Smooth muscle cell (in vitro differentiated cells): ENCODE results near the gene FAT2. TPM values are rescaled to one million over a fixed set of nuclear protein-coding genes. Genes with fewer than 3 reads are reported as not detected.
A peak's percentile ranks its signal among the peaks of the same experiment; 100 is the strongest.

Experiments
- DNase-seq: peaks from one replicate; lab custom pipeline; 2025; ENCODE audit not compliant: unreplicated experiment; lab: John Stamatoyannopoulos, UW
- H2AFZ ChIP-seq: fragments of 200-600 bp; sonication (generic); 2 replicates; pipeline ENCODE4 v1.6.0; 2016; ENCODE audit warnings: antibody characterized with exemption, low read depth, mild to moderate bottlenecking
- H3F3A ChIP-seq: fragments of 200-600 bp; sonication (generic); 2 replicates; pipeline ENCODE4 v1.6.0; 2017; ENCODE audit warnings: antibody characterized with exemption, low read depth
- H3K27ac ChIP-seq: fragments of 200-600 bp; sonication (generic); 2 replicates; pipeline ENCODE4 v1.5.1; 2016; ENCODE audit warnings: low read depth, mild to moderate bottlenecking
- H3K27me3 ChIP-seq: fragments of 200-600 bp; sonication (generic); 2 replicates; pipeline ENCODE4 v1.6.1; 2016; ENCODE audit warnings: low read depth, mild to moderate bottlenecking
- H3K36me3 ChIP-seq: fragments of 200-600 bp; sonication (generic); 2 replicates; pipeline ENCODE4 v1.5.1; 2016; ENCODE audit warnings: low read depth
- H3K4me1 ChIP-seq: fragments of 200-600 bp; sonication (generic); 2 replicates; pipeline ENCODE4 v1.5.1; 2016; ENCODE audit warnings: low read depth
- H3K4me2 ChIP-seq: fragments of 200-600 bp; sonication (generic); 2 replicates; pipeline ENCODE4 v1.6.0; 2016; ENCODE audit warnings: mild to moderate bottlenecking
- H3K4me3 ChIP-seq: fragments of 200-600 bp; sonication (generic); 2 replicates; pipeline ENCODE4 v1.5.1; 2016; ENCODE audit warnings: mild to moderate bottlenecking
- H3K79me2 ChIP-seq: fragments of 200-600 bp; sonication (generic); 2 replicates; pipeline ENCODE4 v1.6.0; 2016; ENCODE audit warnings: low read depth, mild to moderate bottlenecking
- H3K9ac ChIP-seq: fragments of 200-600 bp; sonication (generic); 2 replicates; pipeline ENCODE4 v1.6.0; 2016; ENCODE audit warnings: low read depth
- H3K9me3 ChIP-seq: fragments of 200-600 bp; sonication (generic); replicated peaks from 2 replicates; pipeline ENCODE4 v1.5.1; 2016; ENCODE audit warnings: low read depth
- H4K20me1 ChIP-seq: fragments of 200-600 bp; sonication (generic); 2 replicates; pipeline ENCODE4 v1.6.0; 2016; ENCODE audit warnings: low read depth
- WGBS: methylation state at CpG from one replicate; pipeline ENCODE4 v1.1.7; 2016; ENCODE audit warnings: low lambda C conversion rate; 5-methylcytosine and 5-hydroxymethylcytosine counted together
- polyA plus RNA-seq: library from polyadenylated mRNA; unstranded; fragments of >200 nt; fragmentation: Nextera tagmentation; extraction: Ambion mirVana; gene quantifications from 2 replicates; pipeline ENCODE4 v1.2.1, GENCODE V29; 2016
- total RNA-seq: library from RNA; depleted of rRNA; stranded (reverse); fragments of >200 nt; gene quantifications from 2 replicates; pipeline ENCODE4 v1.2.3, GENCODE V29; 2014
- TF ChIP-seq, protein P1 (sequence below): fragments of 200-600 bp; sonication (generic); IDR thresholded peaks from 2 replicates; pipeline ENCODE4 v1.5.1; 2017; ENCODE audit warnings: borderline replicate concordance, mild to moderate bottlenecking, antibody characterized with exemption; ENCODE audit not compliant: insufficient read depth, poor library complexity, severe bottlenecking

FAT2 gene
- total and polyA plus RNA-seq, 2 experiments from 2014 or later: 0.65 to 10.1 TPM

- Histone ChIP-seq H3K4me2 (no peak overlapping the region), H2AFZ (no peak overlapping the region), H3K4me1 (peaks cover 20% of the 10 kb centered on the region), H3K4me3 (no peak overlapping the region), H4K20me1 (no peaks in the 10 kb centered on the region), H3K9ac (no peak overlapping the region), H3K27ac (peak overlapping the region; percentile 61), H3K9me3 (no peaks in the 10 kb centered on the region), H3F3A (no peaks in the 10 kb centered on the region), H3K79me2 (no peaks in the 10 kb centered on the region), H3K36me3 (no peaks in the 10 kb centered on the region), H3K27me3 (peaks cover 5% of the 10 kb centered on the region)
- TF ChIP-seq, protein P1, sequence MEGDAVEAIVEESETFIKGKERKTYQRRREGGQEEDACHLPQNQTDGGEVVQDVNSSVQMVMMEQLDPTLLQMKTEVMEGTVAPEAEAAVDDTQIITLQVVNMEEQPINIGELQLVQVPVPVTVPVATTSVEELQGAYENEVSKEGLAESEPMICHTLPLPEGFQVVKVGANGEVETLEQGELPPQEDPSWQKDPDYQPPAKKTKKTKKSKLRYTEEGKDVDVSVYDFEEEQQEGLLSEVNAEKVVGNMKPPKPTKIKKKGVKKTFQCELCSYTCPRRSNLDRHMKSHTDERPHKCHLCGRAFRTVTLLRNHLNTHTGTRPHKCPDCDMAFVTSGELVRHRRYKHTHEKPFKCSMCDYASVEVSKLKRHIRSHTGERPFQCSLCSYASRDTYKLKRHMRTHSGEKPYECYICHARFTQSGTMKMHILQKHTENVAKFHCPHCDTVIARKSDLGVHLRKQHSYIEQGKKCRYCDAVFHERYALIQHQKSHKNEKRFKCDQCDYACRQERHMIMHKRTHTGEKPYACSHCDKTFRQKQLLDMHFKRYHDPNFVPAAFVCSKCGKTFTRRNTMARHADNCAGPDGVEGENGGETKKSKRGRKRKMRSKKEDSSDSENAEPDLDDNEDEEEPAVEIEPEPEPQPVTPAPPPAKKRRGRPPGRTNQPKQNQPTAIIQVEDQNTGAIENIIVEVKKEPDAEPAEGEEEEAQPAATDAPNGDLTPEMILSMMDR: no peak
- no peak for DNase-seq
- 33% methylated on average over 2 of the region's 2 CpGs for WGBS
Measured at GRCh38 chr5:151618907-151619306, 27.8 kb upstream of the FAT2 start.

DNA sequence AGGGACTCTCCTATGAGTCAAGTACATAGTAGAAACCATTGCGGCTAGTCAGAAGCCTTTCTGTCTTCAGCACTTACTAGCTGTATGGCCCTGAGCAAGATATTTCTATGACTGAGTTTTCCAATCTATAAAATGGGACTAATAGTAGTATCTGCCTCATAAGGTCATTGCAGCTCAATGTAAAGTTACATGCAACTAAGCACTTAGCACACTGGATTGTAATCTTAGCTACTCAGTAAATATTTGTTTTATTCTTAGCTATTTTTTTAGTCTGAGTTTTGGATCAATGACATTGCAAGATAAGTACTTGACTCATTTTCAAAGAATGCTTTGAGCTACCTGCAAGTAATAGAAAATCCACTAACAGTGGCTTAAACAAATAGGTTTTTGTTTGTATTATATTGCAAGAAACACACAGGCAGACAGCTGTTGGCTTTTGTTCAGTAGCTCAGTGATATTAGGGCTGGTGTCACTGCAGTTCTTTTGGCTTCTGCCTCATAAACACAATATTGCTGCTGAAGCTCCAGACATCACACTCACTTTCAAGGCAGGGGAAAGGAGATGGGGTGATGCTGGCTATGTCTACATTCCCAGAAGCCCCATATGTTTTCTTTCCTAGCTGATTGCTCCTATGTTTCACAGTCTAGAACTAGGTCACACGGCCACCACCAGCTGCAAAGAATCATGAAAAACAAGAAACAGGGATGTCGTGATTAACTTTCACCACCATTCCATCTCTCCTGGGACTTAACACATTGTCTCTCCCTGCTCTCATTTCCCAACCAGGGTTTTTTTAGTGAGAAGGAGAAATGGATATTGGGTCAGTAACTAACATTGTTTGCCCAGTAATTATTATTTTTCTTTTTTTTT is 26.9 kb upstream of the FAT2 start:
- Histone ChIP-seq H3F3A (no peaks in the 10 kb centered on the region), H3K4me3 (no peak overlapping the region), H3K27me3 (peaks cover 12% of the 10 kb centered on the region), H3K9me3 (no peaks in the 10 kb centered on the region), H2AFZ (no peak overlapping the region), H3K4me2 (no peak overlapping the region), H3K9ac (no peak overlapping the region), H3K36me3 (no peaks in the 10 kb centered on the region), H3K4me1 (peaks cover 20% of the 10 kb centered on the region), H4K20me1 (no peaks in the 10 kb centered on the region), H3K79me2 (no peaks in the 10 kb centered on the region), H3K27ac (peak overlapping the region; percentile 61)
- TF ChIP-seq, protein P1: no peak
- WGBS: 83% methylated on average over 3 of the region's 3 CpGs
- no peak for DNase-seq

- no peaks in the 10 kb centered on the region for H3K79me2 ChIP-seq
- no peak overlapping the region for H3K4me2 ChIP-seq
- TF ChIP-seq, protein P1: no peak
- H4K20me1 ChIP-seq: no peaks in the 10 kb centered on the region
- peak overlapping the region; percentile 61 for H3K27ac ChIP-seq
- no peaks in the 10 kb centered on the region for H3K36me3 ChIP-seq
- peaks cover 20% of the 10 kb centered on the region for H3K4me1 ChIP-seq
- peaks cover 12% of the 10 kb centered on the region for H3K27me3 ChIP-seq
- DNase-seq: no peak
- H3F3A ChIP-seq: no peaks in the 10 kb centered on the region
- H2AFZ ChIP-seq: no peak overlapping the region
- H3K9ac ChIP-seq: no peak overlapping the region
- 71% methylated on average over 6 of the region's 6 CpGs for WGBS
- H3K4me3 ChIP-seq: no peak overlapping the region
- H3K9me3 ChIP-seq: no peaks in the 10 kb centered on the region
Measured at GRCh38 chr5:151617383-151617840, 26.3 kb upstream of the FAT2 start.

DNA sequence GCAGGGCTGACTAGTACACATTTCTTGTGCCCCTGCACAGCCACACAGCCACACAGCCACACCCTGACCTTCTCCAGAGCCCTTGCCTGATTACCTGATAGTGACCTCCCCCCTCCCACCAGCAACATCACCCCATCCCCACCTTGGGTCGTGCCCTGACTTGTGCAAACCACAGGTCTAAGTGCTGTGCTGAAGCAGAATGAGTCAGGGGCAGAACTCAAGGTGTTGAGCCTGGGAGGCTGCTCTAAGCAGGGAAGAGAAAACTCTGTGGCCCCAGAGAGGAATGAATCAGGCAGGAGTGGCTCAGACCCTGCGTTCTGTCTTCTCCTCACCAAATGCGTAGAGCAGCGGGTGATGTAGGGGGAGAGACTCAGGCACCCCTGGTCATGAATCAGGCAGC is 24.3 kb upstream of the FAT2 start:
- TF ChIP-seq, protein P1: no peak
- H3K4me3 ChIP-seq: no peak overlapping the region
- 67% methylated on average over 4 of the region's 4 CpGs for WGBS
- H3K4me1 ChIP-seq: peaks cover 15% of the 10 kb centered on the region
- H3K9me3 ChIP-seq: no peaks in the 10 kb centered on the region
- no peaks in the 10 kb centered on the region for H3F3A ChIP-seq
- H4K20me1 ChIP-seq: no peaks in the 10 kb centered on the region
- H3K9ac ChIP-seq: no peak overlapping the region
- no peak overlapping the region for H2AFZ ChIP-seq
- peak overlapping the region; percentile 67 for H3K27ac ChIP-seq
- no peak overlapping the region for H3K4me2 ChIP-seq
- H3K27me3 ChIP-seq: peaks cover 12% of the 10 kb centered on the region
- H3K79me2 ChIP-seq: no peaks in the 10 kb centered on the region
- DNase-seq: no peak
- H3K36me3 ChIP-seq: no peaks in the 10 kb centered on the region
